ENCODE measurements around the gene PPWD1.

PPWD1 gene

DNA sequence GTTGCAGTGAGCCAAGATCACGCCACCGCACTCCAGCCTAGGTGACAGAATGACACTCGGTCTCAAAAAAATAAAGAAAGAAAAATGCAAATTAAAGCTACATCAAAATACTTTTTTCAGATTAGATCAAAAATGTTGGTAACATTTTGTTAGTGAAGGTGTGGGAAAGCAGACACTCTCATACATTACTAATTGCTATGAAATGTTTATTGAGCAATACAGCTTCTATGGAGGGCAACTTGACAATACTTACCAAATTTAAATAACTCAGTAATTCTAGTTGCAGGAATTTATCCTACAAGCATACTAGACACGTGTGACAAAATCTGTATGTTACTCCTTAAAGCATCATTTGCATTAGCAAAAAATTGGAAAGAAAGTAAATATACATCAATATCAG lies 56.9 kb downstream of the PPWD1 start:
- TF ChIP-seq TAF1 (IDR thresholded peaks at IDR 0.05; ENCODE audit: borderline replicate concordance, insufficient read depth, low read length) (no peak), FOXP2 (optimal IDR thresholded peaks at IDR 0.05; ENCODE audit: borderline replicate concordance, extremely low read depth, extremely low read length, insufficient read depth) (no peak), POLR2AphosphoS5 (IDR thresholded peaks at IDR 0.05; ENCODE audit: low read depth, low read length) (no peak), SIN3A (IDR thresholded peaks at IDR 0.05; ENCODE audit: borderline replicate concordance, insufficient read depth, low read length) (no peak)
- TF ChIP-seq, protein P1, sequence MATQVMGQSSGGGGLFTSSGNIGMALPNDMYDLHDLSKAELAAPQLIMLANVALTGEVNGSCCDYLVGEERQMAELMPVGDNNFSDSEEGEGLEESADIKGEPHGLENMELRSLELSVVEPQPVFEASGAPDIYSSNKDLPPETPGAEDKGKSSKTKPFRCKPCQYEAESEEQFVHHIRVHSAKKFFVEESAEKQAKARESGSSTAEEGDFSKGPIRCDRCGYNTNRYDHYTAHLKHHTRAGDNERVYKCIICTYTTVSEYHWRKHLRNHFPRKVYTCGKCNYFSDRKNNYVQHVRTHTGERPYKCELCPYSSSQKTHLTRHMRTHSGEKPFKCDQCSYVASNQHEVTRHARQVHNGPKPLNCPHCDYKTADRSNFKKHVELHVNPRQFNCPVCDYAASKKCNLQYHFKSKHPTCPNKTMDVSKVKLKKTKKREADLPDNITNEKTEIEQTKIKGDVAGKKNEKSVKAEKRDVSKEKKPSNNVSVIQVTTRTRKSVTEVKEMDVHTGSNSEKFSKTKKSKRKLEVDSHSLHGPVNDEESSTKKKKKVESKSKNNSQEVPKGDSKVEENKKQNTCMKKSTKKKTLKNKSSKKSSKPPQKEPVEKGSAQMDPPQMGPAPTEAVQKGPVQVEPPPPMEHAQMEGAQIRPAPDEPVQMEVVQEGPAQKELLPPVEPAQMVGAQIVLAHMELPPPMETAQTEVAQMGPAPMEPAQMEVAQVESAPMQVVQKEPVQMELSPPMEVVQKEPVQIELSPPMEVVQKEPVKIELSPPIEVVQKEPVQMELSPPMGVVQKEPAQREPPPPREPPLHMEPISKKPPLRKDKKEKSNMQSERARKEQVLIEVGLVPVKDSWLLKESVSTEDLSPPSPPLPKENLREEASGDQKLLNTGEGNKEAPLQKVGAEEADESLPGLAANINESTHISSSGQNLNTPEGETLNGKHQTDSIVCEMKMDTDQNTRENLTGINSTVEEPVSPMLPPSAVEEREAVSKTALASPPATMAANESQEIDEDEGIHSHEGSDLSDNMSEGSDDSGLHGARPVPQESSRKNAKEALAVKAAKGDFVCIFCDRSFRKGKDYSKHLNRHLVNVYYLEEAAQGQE (IDR thresholded peaks at IDR 0.05; ENCODE audit: insufficient read depth in 1 of 2, low read depth in 2 of 2, low read length in 2 of 2) = no peak

DNA sequence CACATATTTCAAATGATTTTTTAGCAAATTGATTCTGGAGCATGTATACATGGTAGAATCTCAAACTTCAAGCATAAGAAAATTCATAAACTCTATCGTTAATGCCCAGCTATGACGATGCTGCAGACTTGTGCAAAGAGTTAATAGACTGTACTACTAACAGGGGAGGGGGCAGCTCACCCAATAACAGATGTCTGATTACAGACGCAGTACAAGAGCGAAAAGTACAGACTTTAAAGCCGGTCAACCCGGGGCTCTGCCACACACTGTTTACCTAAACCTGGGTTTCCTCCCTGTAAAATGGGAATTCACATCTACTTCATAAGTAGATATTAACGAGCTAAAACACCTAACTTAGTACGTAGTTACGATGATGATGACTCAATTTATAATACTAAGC lies 60.4 kb downstream of the PPWD1 start:
- TF ChIP-seq TAF1 (IDR thresholded peaks at IDR 0.05; ENCODE audit: borderline replicate concordance, insufficient read depth, low read length) (no peak), FOXP2 (optimal IDR thresholded peaks at IDR 0.05; ENCODE audit: borderline replicate concordance, extremely low read depth, extremely low read length, insufficient read depth) (no peak), POLR2AphosphoS5 (IDR thresholded peaks at IDR 0.05; ENCODE audit: low read depth, low read length) (no peak), SIN3A (IDR thresholded peaks at IDR 0.05; ENCODE audit: borderline replicate concordance, insufficient read depth, low read length) (no peak)
- TF ChIP-seq, protein P1 (IDR thresholded peaks at IDR 0.05; ENCODE audit: insufficient read depth in 1 of 2, low read depth in 2 of 2, low read length in 2 of 2) = no peak

- TF ChIP-seq SIN3A (IDR thresholded peaks at IDR 0.05; ENCODE audit: borderline replicate concordance, insufficient read depth, low read length) = no peak; the same call in 1 of the 2 replicates
- TF ChIP-seq TAF1 (IDR thresholded peaks at IDR 0.05; ENCODE audit: borderline replicate concordance, insufficient read depth, low read length) = peak; percentile 89; the same call in 1 of the 2 replicates
- TF ChIP-seq POLR2AphosphoS5 (IDR thresholded peaks at IDR 0.05; ENCODE audit: low read depth, low read length) = peak; percentile 97
- peak; percentile 87 for TF ChIP-seq FOXP2 (optimal IDR thresholded peaks at IDR 0.05; ENCODE audit: borderline replicate concordance, extremely low read depth, extremely low read length, insufficient read depth)
- TF ChIP-seq, protein P1 (IDR thresholded peaks at IDR 0.05; ENCODE audit: insufficient read depth in 1 of 2, low read depth in 2 of 2, low read length in 2 of 2) = peak in 1 of 2 experiments; percentile 24; a peak in 1 of 4 replicates
Observed at GRCh38 chr5:65624025-65624570, 61.0 kb downstream of the PPWD1 start, which contains the start of gene TRIM23. TSS of gene TRIM23 (minus strand) at chr5:65624333. CDS start at chr5:65624274, 59 bp downstream.

DNA sequence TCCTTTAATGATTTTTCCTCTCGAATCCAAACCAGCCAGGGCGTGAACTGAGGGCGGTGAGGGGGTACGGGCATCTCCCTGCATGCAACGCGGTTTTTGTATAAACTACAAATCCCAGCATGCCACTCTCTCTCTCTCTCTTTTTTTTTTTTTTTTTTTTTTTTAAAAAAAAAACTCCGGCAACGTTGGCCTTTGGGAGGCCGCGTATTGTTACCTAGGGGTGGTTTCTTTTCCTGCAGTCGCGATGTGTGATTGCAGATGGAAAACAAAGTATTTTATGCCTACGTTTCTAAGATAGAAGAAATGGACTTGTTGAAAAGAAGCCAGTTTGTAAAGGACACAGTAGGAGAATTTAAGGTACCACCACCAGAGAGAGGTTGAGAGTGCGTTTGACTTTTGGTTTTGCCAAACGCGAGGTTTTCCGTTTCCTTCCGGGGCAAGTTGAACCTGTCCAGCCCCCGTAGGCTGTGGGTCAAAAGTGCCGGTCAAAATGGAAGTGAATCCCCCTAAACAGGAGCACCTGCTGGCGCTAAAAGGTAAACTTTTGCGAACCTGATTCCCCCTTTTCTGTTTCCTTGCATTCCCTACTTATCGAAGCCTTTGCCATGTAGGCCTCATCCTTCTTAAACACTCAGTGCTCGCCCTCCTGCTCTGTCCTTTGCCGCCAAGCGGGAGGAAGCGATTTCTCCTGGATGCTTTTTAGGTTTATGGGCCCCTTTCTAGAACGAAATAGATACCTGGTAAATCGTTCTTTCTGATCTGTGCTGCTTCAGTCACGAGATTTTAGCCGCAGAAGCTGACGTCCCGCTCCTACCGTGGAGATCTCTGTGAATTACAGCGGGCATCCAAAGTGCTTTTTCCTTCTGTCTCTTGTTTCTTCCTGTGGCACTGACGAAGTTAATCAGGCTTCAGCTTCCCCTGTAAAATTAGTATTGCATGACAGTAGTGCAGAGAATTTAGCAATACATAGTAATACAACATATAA lies 61.8 kb downstream of the PPWD1 start, which contains the start of the genes SHLD3 and TRAPPC13:
SHLD3 (plus strand) TSS at position 457 of the 985 bp plus-strand sequence. CDS start 4,561 bp downstream, outside the sequence.
TRAPPC13 (plus strand) TSS at position 457 of the 985 bp plus-strand sequence; CDS start at position 491, 34 bp downstream.
- TF ChIP-seq FOXP2 (optimal IDR thresholded peaks at IDR 0.05; ENCODE audit: borderline replicate concordance, extremely low read depth, extremely low read length, insufficient read depth) = no peak
- TF ChIP-seq SIN3A (IDR thresholded peaks at IDR 0.05; ENCODE audit: borderline replicate concordance, insufficient read depth, low read length) = peak; percentile 81; the same call in 1 of the 2 replicates
- TF ChIP-seq TAF1 (IDR thresholded peaks at IDR 0.05; ENCODE audit: borderline replicate concordance, insufficient read depth, low read length) = peak; percentile 59; the same call in 1 of the 2 replicates
- peak; percentile 62 for TF ChIP-seq POLR2AphosphoS5 (IDR thresholded peaks at IDR 0.05; ENCODE audit: low read depth, low read length)
- TF ChIP-seq, protein P1 (IDR thresholded peaks at IDR 0.05; ENCODE audit: insufficient read depth in 1 of 2, low read depth in 2 of 2, low read length in 2 of 2) = no peak

Data from PFSK-1 (cell line).